ENCODE data around the gene CCNB2. TPM values are rescaled to one million over a fixed set of nuclear protein-coding genes. Genes with fewer than 3 reads are reported as not detected.

The CCNB2 gene
- total and polyA plus RNA-seq, 9 of the 15 experiments (the other 6 are each of a cell fraction or from before 2014, with no cell fraction given): 84.8 to 266 (median 124) TPM

GRCh38 chr15:59131456-59131855, 26.5 kb downstream of the CCNB2 start:
- H3K9ac ChIP-seq (ENCODE audit: insufficient read depth in 1 of 2, low read depth in 2 of 2, low read length in 2 of 2): 0 out of 4 replicates have a peak overlapping the region, but pooled peaks of 1 of the 2 experiments have one; percentile 35
- H3K27me3 ChIP-seq (ENCODE audit: control insufficient read depth in 2 of 2, insufficient read depth in 2 of 2, low read length in 2 of 2): no peaks in the 10 kb centered on the region
- no peaks in the 10 kb centered on the region for H3K9me3 ChIP-seq (replicated peaks; ENCODE audit: control insufficient read depth, insufficient read depth, low read depth, low read length)
- FAIRE-seq: no peak
- H2AFZ ChIP-seq (ENCODE audit: low read depth, low read length): no peak overlapping the region
- BruUV-seq (replicated peaks): no TSS peak
- peaks cover 19% of the 10 kb centered on the region; the same call in 2 of the 3 replicates for H3K79me2 ChIP-seq (ENCODE audit: control insufficient read depth, insufficient read depth, low read length)
- no peak overlapping the region for H3K4me3 ChIP-seq
- H3K4me1 ChIP-seq (replicated peaks in 1 of 2; ENCODE audit: control insufficient read depth in 2 of 2, insufficient read depth in 2 of 2, low read length in 2 of 2): no peaks in the 10 kb centered on the region
- POLR2A ChIA-PET: interaction anchor here (0.6 to 1.4 kb wide), 4 partner anchors 12 to 61 kb away, joined by 3 to 5 read pairs (median 3); no protein-coding TSS in a partner anchor
- H3K27ac ChIP-seq (ENCODE audit: extremely low read depth, low read depth, low read length): no peak overlapping the region
- intact Hi-C loops (cut with micrococcal nuclease): no loop called here
- ATAC-seq: no peak
- no peaks in the 10 kb centered on the region for H3K9me1 ChIP-seq (ENCODE audit: control insufficient read depth, insufficient read depth, low read length)
- no peaks in the 10 kb centered on the region for H4K20me1 ChIP-seq (replicated peaks; ENCODE audit: control insufficient read depth, insufficient read depth, low read length)
- peaks cover 60% of the 10 kb centered on the region for H3K36me3 ChIP-seq (ENCODE audit: control insufficient read depth, insufficient read depth, low read length)
- 98% methylated on average over 14 of the region's 16 CpGs for WGBS (ENCODE audit: insufficient coverage, low coverage, missing lambda C conversion rate)
- in situ Hi-C loops (cut with MboI): no loop called here
- no peak overlapping the region for H3K4me2 ChIP-seq (ENCODE audit: insufficient read depth, low read length)
- CTCF ChIA-PET (ENCODE audit: low intra/inter-chr PET ratio): no interaction called here
- no peak for DNase-seq (ENCODE audit: extremely low read depth in 1 of 4, low spot score in 3 of 4)
- TF ChIP-seq, protein P1, sequence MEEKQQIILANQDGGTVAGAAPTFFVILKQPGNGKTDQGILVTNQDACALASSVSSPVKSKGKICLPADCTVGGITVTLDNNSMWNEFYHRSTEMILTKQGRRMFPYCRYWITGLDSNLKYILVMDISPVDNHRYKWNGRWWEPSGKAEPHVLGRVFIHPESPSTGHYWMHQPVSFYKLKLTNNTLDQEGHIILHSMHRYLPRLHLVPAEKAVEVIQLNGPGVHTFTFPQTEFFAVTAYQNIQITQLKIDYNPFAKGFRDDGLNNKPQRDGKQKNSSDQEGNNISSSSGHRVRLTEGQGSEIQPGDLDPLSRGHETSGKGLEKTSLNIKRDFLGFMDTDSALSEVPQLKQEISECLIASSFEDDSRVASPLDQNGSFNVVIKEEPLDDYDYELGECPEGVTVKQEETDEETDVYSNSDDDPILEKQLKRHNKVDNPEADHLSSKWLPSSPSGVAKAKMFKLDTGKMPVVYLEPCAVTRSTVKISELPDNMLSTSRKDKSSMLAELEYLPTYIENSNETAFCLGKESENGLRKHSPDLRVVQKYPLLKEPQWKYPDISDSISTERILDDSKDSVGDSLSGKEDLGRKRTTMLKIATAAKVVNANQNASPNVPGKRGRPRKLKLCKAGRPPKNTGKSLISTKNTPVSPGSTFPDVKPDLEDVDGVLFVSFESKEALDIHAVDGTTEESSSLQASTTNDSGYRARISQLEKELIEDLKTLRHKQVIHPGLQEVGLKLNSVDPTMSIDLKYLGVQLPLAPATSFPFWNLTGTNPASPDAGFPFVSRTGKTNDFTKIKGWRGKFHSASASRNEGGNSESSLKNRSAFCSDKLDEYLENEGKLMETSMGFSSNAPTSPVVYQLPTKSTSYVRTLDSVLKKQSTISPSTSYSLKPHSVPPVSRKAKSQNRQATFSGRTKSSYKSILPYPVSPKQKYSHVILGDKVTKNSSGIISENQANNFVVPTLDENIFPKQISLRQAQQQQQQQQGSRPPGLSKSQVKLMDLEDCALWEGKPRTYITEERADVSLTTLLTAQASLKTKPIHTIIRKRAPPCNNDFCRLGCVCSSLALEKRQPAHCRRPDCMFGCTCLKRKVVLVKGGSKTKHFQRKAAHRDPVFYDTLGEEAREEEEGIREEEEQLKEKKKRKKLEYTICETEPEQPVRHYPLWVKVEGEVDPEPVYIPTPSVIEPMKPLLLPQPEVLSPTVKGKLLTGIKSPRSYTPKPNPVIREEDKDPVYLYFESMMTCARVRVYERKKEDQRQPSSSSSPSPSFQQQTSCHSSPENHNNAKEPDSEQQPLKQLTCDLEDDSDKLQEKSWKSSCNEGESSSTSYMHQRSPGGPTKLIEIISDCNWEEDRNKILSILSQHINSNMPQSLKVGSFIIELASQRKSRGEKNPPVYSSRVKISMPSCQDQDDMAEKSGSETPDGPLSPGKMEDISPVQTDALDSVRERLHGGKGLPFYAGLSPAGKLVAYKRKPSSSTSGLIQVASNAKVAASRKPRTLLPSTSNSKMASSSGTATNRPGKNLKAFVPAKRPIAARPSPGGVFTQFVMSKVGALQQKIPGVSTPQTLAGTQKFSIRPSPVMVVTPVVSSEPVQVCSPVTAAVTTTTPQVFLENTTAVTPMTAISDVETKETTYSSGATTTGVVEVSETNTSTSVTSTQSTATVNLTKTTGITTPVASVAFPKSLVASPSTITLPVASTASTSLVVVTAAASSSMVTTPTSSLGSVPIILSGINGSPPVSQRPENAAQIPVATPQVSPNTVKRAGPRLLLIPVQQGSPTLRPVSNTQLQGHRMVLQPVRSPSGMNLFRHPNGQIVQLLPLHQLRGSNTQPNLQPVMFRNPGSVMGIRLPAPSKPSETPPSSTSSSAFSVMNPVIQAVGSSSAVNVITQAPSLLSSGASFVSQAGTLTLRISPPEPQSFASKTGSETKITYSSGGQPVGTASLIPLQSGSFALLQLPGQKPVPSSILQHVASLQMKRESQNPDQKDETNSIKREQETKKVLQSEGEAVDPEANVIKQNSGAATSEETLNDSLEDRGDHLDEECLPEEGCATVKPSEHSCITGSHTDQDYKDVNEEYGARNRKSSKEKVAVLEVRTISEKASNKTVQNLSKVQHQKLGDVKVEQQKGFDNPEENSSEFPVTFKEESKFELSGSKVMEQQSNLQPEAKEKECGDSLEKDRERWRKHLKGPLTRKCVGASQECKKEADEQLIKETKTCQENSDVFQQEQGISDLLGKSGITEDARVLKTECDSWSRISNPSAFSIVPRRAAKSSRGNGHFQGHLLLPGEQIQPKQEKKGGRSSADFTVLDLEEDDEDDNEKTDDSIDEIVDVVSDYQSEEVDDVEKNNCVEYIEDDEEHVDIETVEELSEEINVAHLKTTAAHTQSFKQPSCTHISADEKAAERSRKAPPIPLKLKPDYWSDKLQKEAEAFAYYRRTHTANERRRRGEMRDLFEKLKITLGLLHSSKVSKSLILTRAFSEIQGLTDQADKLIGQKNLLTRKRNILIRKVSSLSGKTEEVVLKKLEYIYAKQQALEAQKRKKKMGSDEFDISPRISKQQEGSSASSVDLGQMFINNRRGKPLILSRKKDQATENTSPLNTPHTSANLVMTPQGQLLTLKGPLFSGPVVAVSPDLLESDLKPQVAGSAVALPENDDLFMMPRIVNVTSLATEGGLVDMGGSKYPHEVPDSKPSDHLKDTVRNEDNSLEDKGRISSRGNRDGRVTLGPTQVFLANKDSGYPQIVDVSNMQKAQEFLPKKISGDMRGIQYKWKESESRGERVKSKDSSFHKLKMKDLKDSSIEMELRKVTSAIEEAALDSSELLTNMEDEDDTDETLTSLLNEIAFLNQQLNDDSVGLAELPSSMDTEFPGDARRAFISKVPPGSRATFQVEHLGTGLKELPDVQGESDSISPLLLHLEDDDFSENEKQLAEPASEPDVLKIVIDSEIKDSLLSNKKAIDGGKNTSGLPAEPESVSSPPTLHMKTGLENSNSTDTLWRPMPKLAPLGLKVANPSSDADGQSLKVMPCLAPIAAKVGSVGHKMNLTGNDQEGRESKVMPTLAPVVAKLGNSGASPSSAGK (IDR thresholded peaks at IDR 0.05): no peak
- no peak for TF ChIP-seq TOE1 (IDR thresholded peaks at IDR 0.05; ENCODE audit: borderline replicate concordance)
- TF ChIP-seq TOE1 (CRISPR knock-in tag; IDR thresholded peaks at IDR 0.05; ENCODE audit: borderline replicate concordance, low read depth): no peak
- TF ChIP-seq JUNB (CRISPR knock-in tag; conservative IDR thresholded peaks at IDR 0.05): no peak
- no peak for TF ChIP-seq PRMT5 (CRISPR knock-in tag; IDR thresholded peaks at IDR 0.05)
- no peak for TF ChIP-seq SRSF1 (IDR thresholded peaks at IDR 0.05; ENCODE audit: low read depth, low read length)
- TF ChIP-seq ASH1L (IDR thresholded peaks at IDR 0.05; ENCODE audit: borderline replicate concordance, low read depth, partially characterized antibody): no peak
- TF ChIP-seq, protein P2, sequence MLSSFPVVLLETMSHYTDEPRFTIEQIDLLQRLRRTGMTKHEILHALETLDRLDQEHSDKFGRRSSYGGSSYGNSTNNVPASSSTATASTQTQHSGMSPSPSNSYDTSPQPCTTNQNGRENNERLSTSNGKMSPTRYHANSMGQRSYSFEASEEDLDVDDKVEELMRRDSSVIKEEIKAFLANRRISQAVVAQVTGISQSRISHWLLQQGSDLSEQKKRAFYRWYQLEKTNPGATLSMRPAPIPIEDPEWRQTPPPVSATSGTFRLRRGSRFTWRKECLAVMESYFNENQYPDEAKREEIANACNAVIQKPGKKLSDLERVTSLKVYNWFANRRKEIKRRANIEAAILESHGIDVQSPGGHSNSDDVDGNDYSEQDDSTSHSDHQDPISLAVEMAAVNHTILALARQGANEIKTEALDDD (IDR thresholded peaks at IDR 0.05): no peak
- no peak for TF ChIP-seq TAL1 (IDR thresholded peaks at IDR 0.05)
- TF ChIP-seq ELF4 (CRISPR knock-in tag; IDR thresholded peaks at IDR 0.05): no peak
